HL-60 (cell line): ENCODE data around the gene ST8SIA2.

Source experiments
- DNase-seq, 2 experiments: peaks; one replicate each; pipeline ENCODE4 v3.0.0-alpha.2; 2010 to 2020; ENCODE audit warnings: low read depth in 1 of 2, low spot score in 1 of 2
- H3K27ac ChIP-seq: fragments of 250-450 bp; sonication (Bioruptor Pico); replicated peaks from 2 replicates; pipeline ENCODE4 v1.5.1; 2020; ENCODE audit warnings: mild to moderate bottlenecking, moderate library complexity
- H3K27me3 ChIP-seq: fragments of 250-450 bp; sonication (Bioruptor Pico); 2 replicates; pipeline ENCODE4 v1.5.1; 2021; ENCODE audit warnings: mild to moderate bottlenecking, moderate library complexity; ENCODE audit not compliant: insufficient read depth, poor library complexity, severe bottlenecking
- H3K4me3 ChIP-seq: replicated peaks from 2 replicates; pipeline ENCODE4 v1.5.1; 2011; ENCODE audit warnings: mild to moderate bottlenecking, control low read depth, low read length; ENCODE audit not compliant: insufficient read depth
- GABPA ChIP-seq: IDR thresholded peaks from 2 replicates; pipeline ENCODE4 v1.6.1; 2012; ENCODE audit warnings: low read depth
- POLR2AphosphoS5 ChIP-seq: IDR thresholded peaks from 2 replicates; pipeline ENCODE4 v1.6.1; 2012; ENCODE audit warnings: low read depth
- SPI1 ChIP-seq: IDR thresholded peaks from 2 replicates; pipeline ENCODE4 v1.6.1; 2012; ENCODE audit warnings: low read depth, mild to moderate bottlenecking, borderline replicate concordance
- TF ChIP-seq, protein P1 (sequence below): IDR thresholded peaks from one replicate; pipeline ENCODE4 v1.5.1; 2011; ENCODE audit warnings: low read length, control low read depth, inconsistent platforms; ENCODE audit not compliant: insufficient read depth
- TF ChIP-seq, protein P2 (sequence below): IDR thresholded peaks from 2 replicates; pipeline ENCODE4 v1.6.1; 2012; ENCODE audit warnings: low read depth; ENCODE audit not compliant: insufficient replicate concordance

The ST8SIA2 gene

DNA sequence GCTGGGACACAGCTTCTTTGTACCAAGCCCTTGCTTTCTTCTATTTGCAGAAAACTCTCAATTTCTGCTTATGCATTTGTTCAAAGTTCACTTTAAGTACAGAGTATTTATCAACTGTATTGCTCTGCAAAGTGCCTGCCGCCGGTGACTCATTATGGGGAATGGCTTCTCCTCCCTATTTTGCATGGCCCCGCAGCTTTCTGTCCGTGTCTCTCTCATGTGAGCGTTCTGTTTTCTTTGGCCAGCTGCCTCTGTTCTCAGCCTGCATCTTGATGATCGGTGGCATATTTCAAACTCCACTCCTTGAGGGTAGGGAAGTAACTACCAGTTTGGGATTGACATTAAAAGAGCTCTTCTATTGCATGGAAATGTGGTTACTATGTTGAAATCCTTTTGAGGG, 28.6 kb upstream of the ST8SIA2 start:
- DNase-seq: no peak
- Histone ChIP-seq H3K27me3 (no peaks in the 10 kb centered on the region), H3K27ac (no peak overlapping the region), H3K4me3 (no peak overlapping the region)
- no peak for TF ChIP-seq SPI1
- TF ChIP-seq, protein P1, sequence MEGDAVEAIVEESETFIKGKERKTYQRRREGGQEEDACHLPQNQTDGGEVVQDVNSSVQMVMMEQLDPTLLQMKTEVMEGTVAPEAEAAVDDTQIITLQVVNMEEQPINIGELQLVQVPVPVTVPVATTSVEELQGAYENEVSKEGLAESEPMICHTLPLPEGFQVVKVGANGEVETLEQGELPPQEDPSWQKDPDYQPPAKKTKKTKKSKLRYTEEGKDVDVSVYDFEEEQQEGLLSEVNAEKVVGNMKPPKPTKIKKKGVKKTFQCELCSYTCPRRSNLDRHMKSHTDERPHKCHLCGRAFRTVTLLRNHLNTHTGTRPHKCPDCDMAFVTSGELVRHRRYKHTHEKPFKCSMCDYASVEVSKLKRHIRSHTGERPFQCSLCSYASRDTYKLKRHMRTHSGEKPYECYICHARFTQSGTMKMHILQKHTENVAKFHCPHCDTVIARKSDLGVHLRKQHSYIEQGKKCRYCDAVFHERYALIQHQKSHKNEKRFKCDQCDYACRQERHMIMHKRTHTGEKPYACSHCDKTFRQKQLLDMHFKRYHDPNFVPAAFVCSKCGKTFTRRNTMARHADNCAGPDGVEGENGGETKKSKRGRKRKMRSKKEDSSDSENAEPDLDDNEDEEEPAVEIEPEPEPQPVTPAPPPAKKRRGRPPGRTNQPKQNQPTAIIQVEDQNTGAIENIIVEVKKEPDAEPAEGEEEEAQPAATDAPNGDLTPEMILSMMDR: no peak
- no peak for TF ChIP-seq POLR2AphosphoS5
- no peak for TF ChIP-seq GABPA
- TF ChIP-seq, protein P2, sequence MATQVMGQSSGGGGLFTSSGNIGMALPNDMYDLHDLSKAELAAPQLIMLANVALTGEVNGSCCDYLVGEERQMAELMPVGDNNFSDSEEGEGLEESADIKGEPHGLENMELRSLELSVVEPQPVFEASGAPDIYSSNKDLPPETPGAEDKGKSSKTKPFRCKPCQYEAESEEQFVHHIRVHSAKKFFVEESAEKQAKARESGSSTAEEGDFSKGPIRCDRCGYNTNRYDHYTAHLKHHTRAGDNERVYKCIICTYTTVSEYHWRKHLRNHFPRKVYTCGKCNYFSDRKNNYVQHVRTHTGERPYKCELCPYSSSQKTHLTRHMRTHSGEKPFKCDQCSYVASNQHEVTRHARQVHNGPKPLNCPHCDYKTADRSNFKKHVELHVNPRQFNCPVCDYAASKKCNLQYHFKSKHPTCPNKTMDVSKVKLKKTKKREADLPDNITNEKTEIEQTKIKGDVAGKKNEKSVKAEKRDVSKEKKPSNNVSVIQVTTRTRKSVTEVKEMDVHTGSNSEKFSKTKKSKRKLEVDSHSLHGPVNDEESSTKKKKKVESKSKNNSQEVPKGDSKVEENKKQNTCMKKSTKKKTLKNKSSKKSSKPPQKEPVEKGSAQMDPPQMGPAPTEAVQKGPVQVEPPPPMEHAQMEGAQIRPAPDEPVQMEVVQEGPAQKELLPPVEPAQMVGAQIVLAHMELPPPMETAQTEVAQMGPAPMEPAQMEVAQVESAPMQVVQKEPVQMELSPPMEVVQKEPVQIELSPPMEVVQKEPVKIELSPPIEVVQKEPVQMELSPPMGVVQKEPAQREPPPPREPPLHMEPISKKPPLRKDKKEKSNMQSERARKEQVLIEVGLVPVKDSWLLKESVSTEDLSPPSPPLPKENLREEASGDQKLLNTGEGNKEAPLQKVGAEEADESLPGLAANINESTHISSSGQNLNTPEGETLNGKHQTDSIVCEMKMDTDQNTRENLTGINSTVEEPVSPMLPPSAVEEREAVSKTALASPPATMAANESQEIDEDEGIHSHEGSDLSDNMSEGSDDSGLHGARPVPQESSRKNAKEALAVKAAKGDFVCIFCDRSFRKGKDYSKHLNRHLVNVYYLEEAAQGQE: no peak

DNA sequence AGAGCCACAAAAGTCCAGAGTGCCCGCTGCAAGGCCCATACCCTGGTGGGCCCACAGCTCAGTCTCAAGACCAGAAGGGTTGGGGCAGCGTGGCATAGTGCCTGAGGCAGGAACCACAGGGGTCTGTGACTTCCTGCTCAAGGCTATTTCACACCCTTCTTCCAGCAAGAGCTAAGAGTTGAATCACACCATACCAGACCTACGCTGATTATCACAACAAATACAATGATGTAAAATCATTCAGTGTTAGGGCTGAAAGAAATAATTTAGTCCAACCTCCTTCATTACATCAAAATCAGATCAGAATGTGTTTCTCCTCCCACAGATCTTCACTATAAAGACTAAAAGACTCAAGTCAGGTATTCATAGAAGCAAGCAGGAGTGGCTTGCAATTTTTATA, 27.8 kb upstream of the ST8SIA2 start:
- DNase-seq: no peak
- no peaks in the 10 kb centered on the region for H3K27me3 ChIP-seq
- TF ChIP-seq SPI1 (no peak), GABPA (no peak), POLR2AphosphoS5 (no peak)
- TF ChIP-seq, protein P1: no peak
- TF ChIP-seq, protein P2: no peak
- no peak overlapping the region for H3K27ac ChIP-seq
- H3K4me3 ChIP-seq: no peak overlapping the region

DNA sequence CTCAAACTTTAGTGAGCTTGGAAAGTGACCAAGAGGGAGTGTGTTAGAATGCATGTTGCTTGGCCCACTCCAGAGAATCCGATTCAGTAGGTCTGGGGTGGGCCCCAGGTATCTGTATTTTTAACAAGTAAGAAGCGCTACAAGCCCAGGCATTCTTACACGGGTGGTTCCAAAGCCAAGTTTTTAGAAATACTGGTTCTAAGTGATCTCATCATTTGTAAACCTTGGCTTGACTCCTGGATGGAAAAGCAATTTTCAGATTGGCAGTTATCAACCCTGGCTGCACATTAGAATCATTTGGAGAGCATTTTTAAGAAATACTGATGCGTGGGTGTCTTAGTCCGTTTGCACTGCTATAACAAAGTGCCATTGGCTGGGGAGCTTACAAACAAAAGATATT, 27.3 kb upstream of the ST8SIA2 start:
- DNase-seq: no peak
- no peak overlapping the region for H3K4me3 ChIP-seq
- no peak overlapping the region for H3K27ac ChIP-seq
- H3K27me3 ChIP-seq: no peaks in the 10 kb centered on the region
- TF ChIP-seq SPI1 (no peak), POLR2AphosphoS5 (no peak), GABPA (no peak)
- TF ChIP-seq, protein P2: no peak
- TF ChIP-seq, protein P1: no peak
